Fibroblast of lung (primary cell): ENCODE data around the gene MACROD1. TPM values are rescaled to one million over a fixed set of nuclear protein-coding genes. Genes with fewer than 3 reads are reported as not detected.

Experiments
- DNase-seq, 2 donors: peaks; one replicate each; pipeline versions ENCODE4 v3.0.0 to v3.0.0-alpha.2; 2010; ENCODE audit warnings: low read depth in 2 of 2
- H2AFZ ChIP-seq: 2 replicates; pipeline ENCODE4 v1.5.1; 2012; ENCODE audit warnings: low read length, control low read depth, inconsistent platforms
- H3K27ac ChIP-seq: 2 replicates; pipeline ENCODE4 v1.5.1; 2011; ENCODE audit warnings: low read length, control low read depth; ENCODE audit not compliant: insufficient read depth
- H3K27me3 ChIP-seq: 2 replicates; pipeline ENCODE4 v1.5.1; 2011; ENCODE audit warnings: mild to moderate bottlenecking, low read length; ENCODE audit not compliant: control insufficient read depth, insufficient read depth
- H3K36me3 ChIP-seq: 2 replicates; pipeline ENCODE4 v1.5.1; 2011; ENCODE audit warnings: low read length; ENCODE audit not compliant: control insufficient read depth, insufficient read depth
- H3K4me1 ChIP-seq: 2 replicates; pipeline ENCODE4 v1.5.1; 2011; ENCODE audit warnings: low read length; ENCODE audit not compliant: control insufficient read depth, insufficient read depth; ENCODE audit errors: extremely low read depth
- H3K4me2 ChIP-seq: 2 replicates; pipeline ENCODE4 v1.5.1; 2011; ENCODE audit warnings: low read length, control low read depth; ENCODE audit not compliant: insufficient read depth; ENCODE audit errors: extremely low read depth
- H3K4me3 ChIP-seq, 4 experiments: fragments of 200-600 bp in 1 of 4; sonication (generic) in 1 of 4; replicated peaks in 1 of 4; 2 replicates each; pipeline ENCODE4 v1.5.1; 2011 to 2016; ENCODE audit warnings: low read length in 4 of 4, low read depth in 3 of 4, mild to moderate bottlenecking in 3 of 4, control low read depth in 2 of 4, inconsistent platforms in 1 of 4, mixed read lengths in 1 of 4; ENCODE audit not compliant: insufficient read depth in 1 of 4; ENCODE audit errors: control extremely low read depth in 1 of 4
- H3K79me2 ChIP-seq: 2 replicates; pipeline ENCODE4 v1.5.1; 2012; ENCODE audit warnings: mild to moderate bottlenecking, low read length, inconsistent platforms; ENCODE audit not compliant: control insufficient read depth, insufficient read depth
- H3K9ac ChIP-seq: 2 replicates; pipeline ENCODE4 v1.5.1; 2011; ENCODE audit warnings: mild to moderate bottlenecking, low read length, control low read depth; ENCODE audit not compliant: insufficient read depth
- H3K9me3 ChIP-seq: 2 replicates; pipeline ENCODE4 v1.5.1; 2012; ENCODE audit warnings: low read depth, low read length; ENCODE audit not compliant: control insufficient read depth, insufficient read depth
- H4K20me1 ChIP-seq: 2 replicates; pipeline ENCODE4 v1.5.1; 2011; ENCODE audit warnings: low read length; ENCODE audit not compliant: control insufficient read depth, insufficient read depth; ENCODE audit errors: extremely low read depth
- CTCF ChIP-seq, 2 donors: IDR thresholded peaks in 1 of 2; conservative IDR thresholded peaks in 1 of 2; 1 replicate in 1 of 2; 2 replicates in 1 of 2; pipeline ENCODE4 v1.5.1; 2011 to 2012; ENCODE audit warnings: low read length in 2 of 2, control low read depth in 1 of 2, inconsistent platforms in 1 of 2, low read depth in 1 of 2, mild to moderate bottlenecking in 1 of 2
- EZH2 ChIP-seq: IDR thresholded peaks from 2 replicates; pipeline ENCODE4 v1.5.1; 2012; ENCODE audit warnings: low read length, control low read depth, mild to moderate bottlenecking; ENCODE audit errors: missing control alignments
- polyA plus RNA-seq, 2 donors: library from polyadenylated mRNA; depleted of rRNA in 1 of 2; stranded (reverse) in 1 of 2; unstranded in 1 of 2; fragments of >200 nt; gene quantifications; 2 replicates each; pipeline ENCODE4 v1.2.1, GENCODE V29; 2011 to 2012; ENCODE audit warnings: missing spikeins in 1 of 2
- total RNA-seq: library from RNA; depleted of rRNA; stranded (reverse); fragments of >200 nt; gene quantifications from 2 replicates; pipeline ENCODE4 v1.2.1, GENCODE V29; 2014

Gene MACROD1
- total and polyA plus RNA-seq, 2 donors (not counting 1 experiment from before 2014, with no cell fraction given), result 8.8 to 24.8 TPM

GRCh38 chr11:64201543-64201942 is 35.6 kb upstream of the MACROD1 start:
- H3K4me2 ChIP-seq, result no peak overlapping the region
- TF ChIP-seq CTCF (conservative IDR thresholded peaks at IDR 0.05 in 1 of 2, IDR thresholded peaks at IDR 0.05 in 1 of 2; ENCODE audit: low read depth in 1 of 2, low read length in 2 of 2), result no peak
- no peak for TF ChIP-seq EZH2
- no peaks in the 10 kb centered on the region for H3K9me3 ChIP-seq
- H3K4me1 ChIP-seq, result peaks cover 3% of the 10 kb centered on the region
- no peak overlapping the region for H3K9ac ChIP-seq
- peaks cover 32% of the 10 kb centered on the region for H3K36me3 ChIP-seq
- H4K20me1 ChIP-seq, result no peaks in the 10 kb centered on the region
- H3K27me3 ChIP-seq, result no peaks in the 10 kb centered on the region
- H3K27ac ChIP-seq, result no peak overlapping the region
- H3K4me3 ChIP-seq, result no peak overlapping the region
- H2AFZ ChIP-seq, result no peak overlapping the region
- no peak for DNase-seq
- no peaks in the 10 kb centered on the region for H3K79me2 ChIP-seq

DNA sequence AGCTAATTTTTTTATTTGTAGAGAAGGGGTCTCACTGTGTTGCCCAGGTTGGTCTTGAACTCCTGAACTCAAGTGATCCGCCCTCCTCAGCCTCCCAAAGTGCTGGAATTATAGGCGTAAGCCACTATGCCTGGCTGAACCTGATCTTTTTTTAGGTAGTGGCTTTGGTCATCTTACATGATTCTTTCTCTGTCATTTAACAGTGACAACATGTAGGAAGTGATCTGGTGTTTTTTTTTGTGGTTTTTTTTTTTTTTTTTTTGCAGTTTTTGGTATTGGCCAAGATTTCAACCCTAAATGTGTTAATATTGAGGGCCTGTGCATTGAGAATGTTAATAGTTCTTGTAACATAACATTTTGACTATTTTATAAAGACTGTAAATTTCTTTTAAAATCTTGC is 32.6 kb upstream of the MACROD1 start:
- no peaks in the 10 kb centered on the region for H3K27me3 ChIP-seq
- no peaks in the 10 kb centered on the region for H3K9me3 ChIP-seq
- no peak overlapping the region for H3K9ac ChIP-seq
- H3K4me2 ChIP-seq, result no peak overlapping the region
- no peak overlapping the region for H3K4me3 ChIP-seq
- H3K36me3 ChIP-seq, result peaks cover 19% of the 10 kb centered on the region
- H2AFZ ChIP-seq, result no peak overlapping the region
- no peak for DNase-seq
- TF ChIP-seq EZH2, result no peak
- TF ChIP-seq CTCF (conservative IDR thresholded peaks at IDR 0.05 in 1 of 2, IDR thresholded peaks at IDR 0.05 in 1 of 2; ENCODE audit: low read depth in 1 of 2, low read length in 2 of 2), result no peak
- H3K4me1 ChIP-seq, result no peaks in the 10 kb centered on the region
- H4K20me1 ChIP-seq, result no peaks in the 10 kb centered on the region
- H3K27ac ChIP-seq, result no peak overlapping the region
- peaks cover 5% of the 10 kb centered on the region for H3K79me2 ChIP-seq

- Histone ChIP-seq H3K79me2 (peaks cover 20% of the 10 kb centered on the region), H4K20me1 (no peaks in the 10 kb centered on the region), H3K9ac (no peak overlapping the region), H3K27me3 (no peaks in the 10 kb centered on the region), H3K4me2 (no peak overlapping the region), H3K27ac (no peak overlapping the region), H3K4me3 (no peak overlapping the region), H2AFZ (no peak overlapping the region), H3K9me3 (no peaks in the 10 kb centered on the region), H3K4me1 (no peaks in the 10 kb centered on the region), H3K36me3 (peaks cover 18% of the 10 kb centered on the region)
- no peak for TF ChIP-seq CTCF (conservative IDR thresholded peaks at IDR 0.05 in 1 of 2, IDR thresholded peaks at IDR 0.05 in 1 of 2; ENCODE audit: low read depth in 1 of 2, low read length in 2 of 2)
- DNase-seq, result no peak
Observed at GRCh38 chr11:64196626-64197025, 30.7 kb upstream of the MACROD1 start.
